Vagina (tissue), 2 donors: ENCODE results near the gene ADAMTS2.

Experiments
- CTCF ChIP-seq, 3 experiments: fragments of 450-650 bp in 2 of 3; fragments of 200-600 bp in 1 of 3; sonication (generic) in 1 of 3; IDR thresholded peaks; one replicate each; pipeline ENCODE4 v1.5.1; 2017 to 2019; ENCODE audit warnings: antibody characterized with exemption in 3 of 3, mild to moderate bottlenecking in 2 of 3, moderate library complexity in 2 of 3
- POLR2A ChIP-seq, 2 donors: fragments of 450-650 bp; IDR thresholded peaks; one replicate each; pipeline ENCODE4 v1.6.1; 2017; ENCODE audit warnings: antibody characterized with exemption in 2 of 2, mild to moderate bottlenecking in 2 of 2, moderate library complexity in 2 of 2

GRCh38 chr5:179146277-179146676 is 199.0 kb downstream of the ADAMTS2 start:
- no peak for TF ChIP-seq CTCF (IDR thresholded peaks at IDR 0.05)
- TF ChIP-seq POLR2A (IDR thresholded peaks at IDR 0.05) = no peak
